GM21423 (cell line): ENCODE data around the gene COL12A1.
"Not testable (repeated sequence)": the region's sequence is repeated elsewhere in the genome, so short reads cannot be mapped to it uniquely, and the experiment has no call there.

Source experiments
- ATAC-seq: cut with Tn5 transposase; IDR thresholded peaks from one replicate; pipeline ENCODE4 v1.9.1; 2021; ENCODE audit warnings: mild to moderate bottlenecking, moderate library complexity; ENCODE audit not compliant: unreplicated experiment

COL12A1 gene

GRCh38 chr6:75213112-75213511, 7.3 kb upstream of the COL12A1 start:
- ATAC-seq: no peak

- no peak for ATAC-seq
These were observed 6.2 kb upstream of the COL12A1 start for GRCh38 chr6:75211920-75212590.

GRCh38 chr6:75210885-75211739, 5.3 kb upstream of the COL12A1 start:
- no peak for ATAC-seq

GRCh38 chr6:75209184-75209723, 3.4 kb upstream of the COL12A1 start:
- ATAC-seq: no peak

- peak; percentile 76 for ATAC-seq
These were observed 2.7 kb upstream of the COL12A1 start for GRCh38 chr6:75208298-75209183.

GRCh38 chr6:75206576-75207342, 906 bp upstream of the COL12A1 start:
- ATAC-seq: no peak

- no peak for ATAC-seq
These were observed 686 bp downstream of the COL12A1 start for GRCh38 chr6:75204959-75205775.

GRCh38 chr6:75204217-75204958, 1.5 kb downstream of the COL12A1 start:
- ATAC-seq: no peak

- ATAC-seq: no peak
These were observed 2.1 kb downstream of the COL12A1 start for GRCh38 chr6:75203721-75204120.

- no peak for ATAC-seq
These were observed 3.1 kb downstream of the COL12A1 start for GRCh38 chr6:75202676-75203131.

GRCh38 chr6:75201901-75202672, 3.8 kb downstream of the COL12A1 start:
- ATAC-seq: no peak

GRCh38 chr6:75201021-75201420, 4.8 kb downstream of the COL12A1 start:
- no peak for ATAC-seq

GRCh38 chr6:75199889-75200288, 6.0 kb downstream of the COL12A1 start:
- no peak for ATAC-seq

GRCh38 chr6:75196081-75196687, 9.7 kb downstream of the COL12A1 start:
- ATAC-seq: no peak

- no peak for ATAC-seq
These were observed 17.5 kb downstream of the COL12A1 start for GRCh38 chr6:75188221-75188925.

GRCh38 chr6:75186581-75186980, 19.3 kb downstream of the COL12A1 start:
- not testable (repeated sequence) for ATAC-seq

- no peak for ATAC-seq
These were observed 22.7 kb downstream of the COL12A1 start for GRCh38 chr6:75183099-75183541.
